ENCODE measurements around the gene SNX20. TPM values are rescaled to one million over a fixed set of nuclear protein-coding genes. Genes with fewer than 3 reads are reported as not detected.

SNX20 gene
- total RNA-seq, 1 experiment from 2014 or later, result not detected

DNA sequence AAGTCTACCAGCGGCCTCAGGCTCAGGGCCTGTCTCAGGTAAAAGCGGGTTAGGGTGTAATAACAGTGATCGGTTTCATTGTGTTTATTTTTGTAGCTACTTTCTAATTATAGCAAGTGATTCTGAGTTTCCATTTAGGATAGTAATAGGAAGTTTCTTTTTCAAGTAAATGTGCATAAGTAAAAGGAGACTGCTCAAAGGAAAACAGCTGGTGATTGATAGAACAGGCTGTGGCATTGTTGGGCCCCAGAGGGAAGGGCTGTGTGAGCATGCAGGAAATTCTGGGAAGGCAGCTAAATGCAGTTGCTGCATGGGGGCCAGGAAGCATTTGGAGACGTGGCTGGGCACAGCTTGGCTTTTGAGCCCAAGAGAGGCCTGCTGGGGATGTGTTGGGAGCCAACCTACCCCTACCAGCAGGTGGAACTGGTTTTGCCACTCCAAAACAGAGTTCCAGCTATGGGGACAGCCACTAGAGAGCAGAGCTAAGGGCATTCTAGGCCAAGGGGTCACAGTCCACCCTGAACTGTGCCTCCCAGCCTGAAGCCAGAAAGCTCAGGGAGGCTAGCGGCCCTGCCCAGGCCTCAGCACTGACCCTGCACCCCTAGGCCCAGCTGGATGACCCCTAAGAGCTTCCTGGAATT is 12.6 kb downstream of the SNX20 start:
- no peaks in the 10 kb centered on the region for H3K36me3 Mint-ChIP-seq (ENCODE audit: insufficient read depth, unreplicated experiment)
- CTCF ChIA-PET, result interaction anchor here (0.5 to 14.5 kb wide), 22 partner anchors 10 to 1314 kb away, joined by 3 to 251 read pairs (median 6); partner anchors contain the start of genes BRD7, CNEP1R1, CYLD and SNX20
- H3K27me3 Mint-ChIP-seq (ENCODE audit: insufficient read depth, unreplicated experiment), result no peaks in the 10 kb centered on the region
- peaks cover 15% of the 10 kb centered on the region for H3K9me3 Mint-ChIP-seq (ENCODE audit: unreplicated experiment)
- BruUV-seq (replicated peaks), result no TSS peak
- no peaks in the 10 kb centered on the region for H3K4me1 Mint-ChIP-seq (ENCODE audit: insufficient read depth, unreplicated experiment)
- no peak for DNase-seq (ENCODE audit: unreplicated experiment)
- no peak for TF ChIP-seq CTCF (IDR thresholded peaks at IDR 0.05; ENCODE audit: unreplicated experiment)
- H3K4me3 Mint-ChIP-seq (ENCODE audit: unreplicated experiment), result no peak overlapping the region
- intact Hi-C loops (cut with micrococcal nuclease), result no loop called here
- POLR2A ChIA-PET, result interaction anchor here (1.2 to 2.5 kb wide), 2 partner anchors 76 to 301 kb away, joined by 3 to 8 read pairs; no protein-coding TSS in a partner anchor
- H3K27ac Mint-ChIP-seq (ENCODE audit: low read depth, unreplicated experiment), result no peak overlapping the region

DNA sequence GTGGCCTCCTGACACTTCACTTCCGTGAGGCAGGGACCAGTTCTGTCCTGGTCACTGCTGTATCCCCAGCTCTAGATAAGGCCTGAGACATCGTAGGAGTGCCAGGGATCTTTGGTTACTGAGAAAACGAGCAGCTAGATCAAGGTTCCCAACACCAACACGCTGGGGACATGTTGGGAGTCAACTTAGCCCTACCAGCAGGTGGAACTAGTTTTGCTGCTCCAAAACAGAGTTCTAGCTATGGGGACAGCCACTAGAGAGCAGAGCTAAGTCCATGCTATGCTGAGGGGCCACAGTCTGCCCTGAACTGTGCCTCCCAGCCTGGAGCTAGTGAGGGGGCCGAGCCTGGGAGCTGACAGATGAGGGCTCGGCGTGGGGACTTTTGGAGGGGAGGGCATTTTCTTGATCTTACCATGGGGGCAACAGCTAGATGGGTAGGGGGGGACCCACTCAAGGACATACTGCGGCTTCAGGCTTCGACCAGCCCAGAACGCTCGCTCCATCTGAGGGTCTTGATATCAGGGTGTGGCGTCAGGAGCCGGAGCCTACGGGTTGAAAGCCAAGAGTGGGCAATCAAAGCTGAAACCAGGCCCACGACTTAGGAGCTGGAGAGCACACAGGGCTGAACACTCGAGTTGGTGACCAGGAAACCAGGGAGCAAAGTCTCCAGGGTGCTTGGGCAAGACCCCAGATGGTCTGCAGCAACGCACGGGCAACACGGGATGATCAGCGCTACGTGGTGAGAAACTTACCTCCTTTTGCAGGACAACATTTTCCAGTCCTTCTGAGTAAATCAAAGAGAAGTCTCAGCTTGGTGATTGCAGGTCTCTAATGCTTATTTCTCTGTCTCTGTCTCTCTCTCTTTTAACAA is 13.4 kb downstream of the SNX20 start:
- Mint-ChIP-seq H3K36me3 (ENCODE audit: insufficient read depth, unreplicated experiment) (no peaks in the 10 kb centered on the region), H3K27ac (ENCODE audit: low read depth, unreplicated experiment) (peak overlapping the region; percentile 71), H3K27me3 (ENCODE audit: insufficient read depth, unreplicated experiment) (no peaks in the 10 kb centered on the region), H3K4me3 (ENCODE audit: unreplicated experiment) (no peak overlapping the region), H3K9me3 (ENCODE audit: unreplicated experiment) (peaks cover 11% of the 10 kb centered on the region), H3K4me1 (ENCODE audit: insufficient read depth, unreplicated experiment) (no peaks in the 10 kb centered on the region)
- intact Hi-C loops (cut with micrococcal nuclease), result no loop called here
- ChIA-PET POLR2A (interaction anchor here (1.2 to 2.5 kb wide), 2 partner anchors 77 to 300 kb away, joined by 3 to 8 read pairs; no protein-coding TSS in a partner anchor), CTCF (interaction anchor here (0.5 to 14.5 kb wide), 29 partner anchors 9 to 1315 kb away, joined by 3 to 251 read pairs (median 5); partner anchors contain the start of genes BRD7, CNEP1R1, CYLD and SNX20)
- BruUV-seq (replicated peaks), result no TSS peak
- DNase-seq (ENCODE audit: unreplicated experiment), result no peak
- TF ChIP-seq CTCF (IDR thresholded peaks at IDR 0.05; ENCODE audit: unreplicated experiment), result no peak

GRCh38 chr16:50666658-50667496 is 14.2 kb downstream of the SNX20 start:
- intact Hi-C loops (cut with micrococcal nuclease), result no loop called here
- ChIA-PET CTCF (interaction anchor here (0.6 to 14.5 kb wide), 33 partner anchors 8 to 1316 kb away, joined by 3 to 251 read pairs (median 6); partner anchors contain the start of genes BRD7, CNEP1R1, CYLD and SNX20), POLR2A (interaction anchor here (2.5 kb wide), 1 partner anchor 78 kb away, joined by 8 read pairs; no protein-coding TSS in a partner anchor)
- DNase-seq (ENCODE audit: unreplicated experiment), result no peak
- peaks cover 7% of the 10 kb centered on the region for H3K9me3 Mint-ChIP-seq (ENCODE audit: unreplicated experiment)
- no peaks in the 10 kb centered on the region for H3K4me1 Mint-ChIP-seq (ENCODE audit: insufficient read depth, unreplicated experiment)
- peak overlapping the region; percentile 71 for H3K27ac Mint-ChIP-seq (ENCODE audit: low read depth, unreplicated experiment)
- no TSS peak for BruUV-seq (replicated peaks)
- H3K4me3 Mint-ChIP-seq (ENCODE audit: unreplicated experiment), result no peak overlapping the region
- no peak for TF ChIP-seq CTCF (IDR thresholded peaks at IDR 0.05; ENCODE audit: unreplicated experiment)
- no peaks in the 10 kb centered on the region for H3K27me3 Mint-ChIP-seq (ENCODE audit: insufficient read depth, unreplicated experiment)
- H3K36me3 Mint-ChIP-seq (ENCODE audit: insufficient read depth, unreplicated experiment), result no peaks in the 10 kb centered on the region
